T-helper 22 cell (primary cell): Measurements from ENCODE around the gene BMERB1.
"Not testable (repeated sequence)": the region's sequence is repeated elsewhere in the genome, so short reads cannot be mapped to it uniquely, and the experiment has no call there.

Source experiments
- DNase-seq: peaks from one replicate; pipeline ENCODE4 v3.0.0-alpha.2; 2020; ENCODE audit warnings: low read depth

BMERB1 gene

DNA sequence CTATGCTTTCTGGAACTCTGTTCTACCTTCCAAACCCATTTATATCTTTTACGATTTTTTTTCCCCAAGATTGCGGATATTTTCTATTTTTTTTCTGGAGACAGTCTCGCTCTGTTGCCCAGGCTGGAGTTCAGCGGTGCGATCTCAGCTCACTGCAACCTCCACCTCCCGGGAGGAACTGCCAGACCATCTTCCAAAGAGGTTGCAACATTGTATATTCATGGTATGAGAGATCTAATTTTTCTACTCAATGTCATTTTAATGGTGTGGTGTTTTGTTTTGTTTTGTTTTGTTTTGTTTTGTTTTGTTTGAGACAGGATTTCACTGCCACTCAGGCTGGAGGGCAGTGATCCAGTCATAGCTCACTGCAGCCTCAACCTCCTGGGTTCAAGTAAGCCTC lies 8.5 kb upstream of the BMERB1 start:
- DNase-seq = no peak

DNA sequence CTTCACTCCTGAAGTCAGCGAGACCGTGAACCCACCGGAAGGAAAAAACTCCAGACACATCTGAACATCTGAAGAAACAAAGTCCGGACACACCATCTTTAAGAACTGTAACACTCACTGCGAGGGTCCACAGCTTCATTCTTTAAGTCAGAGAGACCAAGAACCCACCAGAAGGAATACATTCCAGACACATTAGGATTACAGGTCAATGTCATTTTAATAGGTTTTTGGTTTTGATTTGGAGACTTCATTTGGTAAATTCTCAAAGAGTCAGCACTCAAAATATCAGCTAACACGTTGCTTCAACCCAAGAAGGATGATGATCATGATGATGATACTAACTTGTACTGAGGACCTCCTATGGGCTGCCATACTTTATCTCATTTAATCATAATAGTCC lies 7.6 kb upstream of the BMERB1 start:
- no peak for DNase-seq

DNA sequence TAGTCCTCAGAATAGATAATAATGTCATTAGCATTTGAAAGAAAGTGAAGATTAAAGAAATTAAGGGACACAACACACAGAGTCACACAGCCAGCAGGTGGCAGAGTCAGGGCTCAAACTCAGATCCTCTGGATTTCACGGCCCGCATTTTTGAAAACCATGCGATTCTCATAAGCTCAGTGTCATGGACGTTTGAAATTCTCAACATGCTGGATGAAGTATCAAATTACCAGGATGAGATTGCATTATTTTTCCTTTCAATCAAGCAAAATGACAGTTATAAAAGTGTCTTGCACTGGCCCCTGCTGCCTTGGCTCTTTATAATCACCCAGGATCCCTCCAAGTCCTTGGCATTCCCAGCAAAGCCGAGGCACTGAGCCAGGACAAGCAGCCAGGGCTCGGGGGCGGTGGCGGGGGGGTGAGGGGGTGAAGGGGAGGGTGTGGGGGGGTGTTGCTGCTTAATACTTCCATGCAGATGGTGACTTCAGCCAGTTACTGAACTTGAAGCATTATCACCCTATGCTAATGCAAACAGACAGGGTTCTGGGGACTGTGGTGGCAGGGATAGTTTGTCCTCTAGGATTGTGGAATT lies 6.6 kb upstream of the BMERB1 start:
- DNase-seq = no peak

DNA sequence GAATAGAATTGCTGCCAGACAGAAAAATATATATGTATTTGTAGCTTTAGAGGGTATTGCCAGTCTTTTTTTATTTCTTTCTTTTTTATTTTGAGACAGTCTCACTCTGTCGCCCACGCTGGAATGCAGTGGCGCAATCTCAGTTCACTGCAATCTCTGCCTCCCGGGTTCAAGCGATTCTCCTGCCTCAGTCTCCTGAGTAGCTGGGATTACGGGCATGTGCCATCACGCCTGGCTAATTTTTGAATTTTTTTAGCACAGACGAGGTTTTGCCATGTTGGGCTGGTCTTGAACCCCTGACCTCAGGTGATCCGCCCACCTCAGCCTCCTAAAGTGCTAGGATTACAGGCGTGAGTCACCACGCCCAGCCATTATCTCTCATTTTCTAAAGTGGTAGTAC lies 3.5 kb upstream of the BMERB1 start:
- not testable (repeated sequence) for DNase-seq

DNA sequence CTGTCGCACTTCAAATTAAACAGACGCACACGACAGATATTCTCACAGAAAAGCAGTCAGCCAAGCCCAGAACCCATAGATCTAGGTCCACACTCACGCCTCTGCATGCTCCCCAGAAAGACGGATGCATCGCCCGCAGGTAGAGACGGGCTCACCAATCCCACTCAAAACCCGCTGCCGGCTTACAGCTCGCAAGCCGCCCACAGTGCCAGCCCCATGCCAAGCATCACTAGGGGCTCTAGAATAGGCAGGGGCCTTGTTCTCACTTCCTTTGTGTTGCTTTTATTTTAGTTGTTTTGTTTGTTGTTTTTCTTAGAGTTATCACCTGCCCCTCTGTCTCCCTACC lies 336 bp upstream of the BMERB1 start:
- DNase-seq = no peak

DNA sequence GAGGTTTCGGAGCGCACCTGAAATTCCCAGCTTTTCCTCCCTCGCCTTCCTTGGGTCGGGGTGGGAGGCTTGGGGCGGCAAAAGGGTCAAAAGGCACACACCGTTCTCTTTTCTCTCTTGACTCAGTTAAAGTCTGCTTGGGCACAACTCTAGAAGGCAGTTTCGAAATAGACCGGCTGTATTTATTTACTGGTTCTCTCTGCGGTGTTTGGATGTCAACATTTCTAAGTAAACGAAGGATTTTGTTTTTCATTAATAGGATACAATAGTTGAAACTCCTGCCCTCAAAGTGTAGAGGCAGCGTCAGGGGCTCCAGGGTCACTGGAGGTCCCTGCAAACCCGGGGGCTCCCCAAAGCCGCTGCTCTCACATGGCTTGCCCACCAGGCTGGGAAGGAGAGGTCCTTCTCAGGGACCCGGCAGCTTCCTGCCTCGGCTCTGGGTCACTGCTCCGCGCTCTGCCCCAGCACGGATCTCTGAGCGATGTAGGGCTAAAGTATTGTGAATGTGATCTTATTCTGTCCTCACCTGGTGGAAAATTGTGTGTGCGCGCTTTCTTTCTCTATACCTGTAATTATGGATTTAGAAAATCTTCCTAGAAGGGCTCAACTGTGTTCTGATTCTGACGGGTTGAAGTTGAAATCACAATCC lies 952 bp downstream of the BMERB1 start:
- no peak for DNase-seq

DNA sequence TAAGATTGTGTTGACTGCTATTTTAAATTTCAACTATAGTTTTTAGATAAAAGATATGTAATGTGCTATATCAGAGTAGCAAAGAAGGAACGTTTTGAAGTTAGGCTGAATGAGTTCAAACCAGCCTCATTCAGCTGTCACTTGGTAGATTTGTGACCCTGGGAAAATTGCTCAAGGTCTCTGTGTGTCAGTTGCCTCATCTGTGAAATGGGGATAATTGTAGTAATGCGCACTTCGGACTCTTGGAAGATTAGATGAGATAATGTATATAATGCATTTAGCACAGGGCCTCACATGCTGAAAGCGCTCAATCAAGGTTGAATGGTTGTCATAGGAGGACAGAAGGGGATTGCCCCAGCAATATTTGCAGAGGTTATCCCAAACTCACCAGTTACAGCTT lies 4.7 kb downstream of the BMERB1 start:
- DNase-seq = no peak

DNA sequence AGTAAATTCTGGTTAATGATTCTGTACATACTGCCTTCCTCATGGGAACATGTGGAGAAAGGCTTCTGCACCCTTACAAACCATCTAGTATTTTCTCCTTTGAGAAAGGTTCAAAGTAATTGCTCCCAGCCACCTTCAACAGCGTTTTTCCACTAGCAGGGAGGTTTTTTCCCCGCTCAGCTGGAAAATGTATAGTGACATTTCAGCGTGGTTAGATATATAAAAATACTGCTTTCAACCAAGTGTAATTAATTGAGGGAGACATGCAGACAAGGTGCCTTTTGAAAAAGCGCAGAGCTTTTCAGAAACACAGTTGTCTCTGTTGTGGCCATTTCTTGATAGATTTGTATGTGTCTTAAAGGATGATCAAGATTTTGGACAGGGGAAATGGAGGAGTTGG lies 5.1 kb downstream of the BMERB1 start:
- DNase-seq = no peak

DNA sequence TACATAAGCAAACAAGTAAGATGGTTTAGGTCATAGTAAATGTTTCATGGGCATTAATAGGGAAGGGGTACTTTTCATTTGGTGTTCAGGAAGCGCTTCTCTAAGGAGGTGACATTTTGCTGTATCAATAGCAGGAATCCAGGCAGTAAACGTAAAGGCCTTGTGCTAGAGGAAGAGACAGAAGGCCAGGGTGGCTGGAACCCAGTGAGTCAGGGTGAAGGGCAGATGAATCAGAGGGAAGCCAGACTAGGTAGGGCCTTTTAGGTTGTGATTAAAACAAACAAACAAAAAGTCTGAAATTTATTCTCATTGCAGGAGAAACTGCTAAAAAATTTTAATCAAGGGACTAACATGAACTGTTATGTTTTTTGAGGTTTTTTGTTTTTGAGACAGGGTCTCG lies 6.5 kb downstream of the BMERB1 start:
- no peak for DNase-seq

DNA sequence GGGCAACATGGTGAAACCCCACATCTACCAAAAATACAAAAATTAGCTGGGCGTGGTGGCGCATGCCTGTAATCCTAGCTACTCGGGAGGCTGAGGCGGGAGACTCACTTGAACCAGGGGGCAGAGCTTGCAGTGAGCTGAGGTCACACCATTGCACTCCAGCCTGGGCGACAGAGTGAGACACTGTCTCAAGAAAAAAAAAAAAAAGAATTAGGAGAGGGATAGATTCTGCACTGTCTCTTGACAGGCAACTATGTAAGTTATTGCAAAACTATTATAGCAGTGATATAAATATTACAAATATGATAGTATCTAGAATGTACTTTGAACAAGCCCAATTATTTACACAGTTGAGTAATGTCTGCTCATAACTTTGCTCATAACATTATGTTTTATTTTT lies 7.8 kb downstream of the BMERB1 start:
- DNase-seq = not testable (repeated sequence)

DNA sequence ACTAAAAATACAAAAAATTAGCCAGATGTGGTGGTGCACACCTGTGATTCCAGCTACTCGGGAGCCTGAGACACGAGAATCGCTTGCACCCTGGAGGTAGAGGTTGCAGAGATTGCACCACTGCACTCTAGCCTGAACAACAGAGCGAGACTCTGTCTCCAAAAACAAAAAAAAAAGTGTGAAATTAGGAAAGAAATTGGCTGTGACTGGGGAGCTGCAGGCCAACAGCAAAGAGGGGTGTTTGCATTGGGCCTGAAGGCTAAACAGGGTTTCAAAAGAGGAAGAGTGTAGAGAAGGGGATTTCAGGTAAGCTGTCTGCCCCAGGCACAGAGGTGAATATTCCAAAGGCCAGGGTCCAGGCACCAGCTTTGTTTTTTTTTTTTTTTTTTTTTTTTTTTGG lies 9.4 kb downstream of the BMERB1 start:
- DNase-seq = no peak

DNA sequence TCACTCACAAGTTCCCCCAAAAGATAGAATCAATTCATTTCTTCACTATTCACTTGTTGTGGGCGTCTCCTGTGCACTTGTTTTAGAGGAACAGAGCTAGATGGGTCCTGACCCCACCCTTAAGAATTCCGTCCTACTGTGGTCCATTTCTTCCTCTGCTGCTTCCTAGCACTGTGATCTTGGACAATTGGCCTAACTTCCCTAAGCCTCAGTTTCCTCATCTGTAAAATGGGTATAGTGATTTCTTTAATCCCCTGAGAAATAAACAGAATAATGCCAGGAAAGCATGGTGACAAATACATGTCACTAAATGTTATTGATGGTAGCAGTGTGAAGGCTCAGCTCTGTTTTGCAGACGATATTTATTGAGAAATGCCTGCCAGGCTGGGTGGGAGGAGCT lies 9.9 kb downstream of the BMERB1 start:
- DNase-seq = no peak

DNA sequence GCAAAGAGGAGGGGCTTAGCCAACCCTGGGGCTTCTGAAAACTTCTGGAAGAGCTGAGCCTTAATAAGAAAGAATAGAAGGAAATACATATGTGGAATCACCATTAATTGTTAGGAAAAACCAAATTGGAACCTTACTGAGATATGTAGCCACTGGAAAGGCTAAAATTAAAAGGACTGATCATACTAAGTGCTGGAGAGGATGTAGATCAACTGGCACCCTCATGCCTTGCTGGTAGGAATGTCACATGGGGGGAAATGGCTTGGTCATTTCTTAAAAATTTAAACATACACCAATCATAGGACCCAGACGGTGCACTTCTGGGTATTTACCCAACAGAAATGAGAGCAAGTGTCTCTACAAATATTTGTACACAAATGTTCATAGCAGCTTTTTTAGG lies 11.1 kb downstream of the BMERB1 start:
- DNase-seq = no peak

DNA sequence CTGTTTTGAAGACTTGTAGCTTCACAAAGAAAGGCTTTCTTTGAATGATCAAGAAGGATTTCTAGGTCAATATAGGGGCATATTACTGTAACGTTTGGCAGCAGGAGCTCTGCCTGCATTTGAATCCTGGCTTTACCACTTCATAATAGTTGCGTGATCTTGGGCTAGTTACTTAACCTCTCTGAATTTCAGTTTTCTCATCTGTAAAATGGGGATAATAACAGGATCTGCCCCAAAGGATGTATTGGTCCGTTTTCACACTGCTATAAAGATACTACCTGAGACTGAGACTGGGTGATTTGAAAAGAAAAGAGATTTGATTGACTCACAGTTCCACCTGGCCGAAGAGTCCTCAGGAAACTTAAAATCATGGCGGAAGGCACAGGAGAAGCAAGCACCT lies 12.5 kb downstream of the BMERB1 start:
- DNase-seq = no peak

DNA sequence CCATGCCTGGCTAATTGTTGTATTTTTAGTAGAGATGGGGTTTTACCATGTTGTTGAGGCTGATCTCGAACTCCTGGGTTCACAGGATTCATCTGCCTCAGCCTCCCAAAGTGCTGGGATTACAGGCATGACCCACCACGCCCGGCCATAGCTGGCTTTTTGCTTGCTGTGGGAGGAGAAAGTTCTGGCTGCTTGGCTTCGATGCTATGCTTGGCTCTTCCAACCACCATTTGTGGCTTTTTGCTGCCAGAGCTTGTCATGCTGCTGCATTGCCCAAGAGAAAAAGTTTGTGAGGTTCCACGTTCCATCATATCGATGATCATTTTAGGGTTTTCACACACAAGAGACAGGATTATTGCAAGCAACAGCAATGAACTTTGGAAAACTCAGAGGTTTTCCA lies 16.2 kb downstream of the BMERB1 start:
- DNase-seq = no peak

DNA sequence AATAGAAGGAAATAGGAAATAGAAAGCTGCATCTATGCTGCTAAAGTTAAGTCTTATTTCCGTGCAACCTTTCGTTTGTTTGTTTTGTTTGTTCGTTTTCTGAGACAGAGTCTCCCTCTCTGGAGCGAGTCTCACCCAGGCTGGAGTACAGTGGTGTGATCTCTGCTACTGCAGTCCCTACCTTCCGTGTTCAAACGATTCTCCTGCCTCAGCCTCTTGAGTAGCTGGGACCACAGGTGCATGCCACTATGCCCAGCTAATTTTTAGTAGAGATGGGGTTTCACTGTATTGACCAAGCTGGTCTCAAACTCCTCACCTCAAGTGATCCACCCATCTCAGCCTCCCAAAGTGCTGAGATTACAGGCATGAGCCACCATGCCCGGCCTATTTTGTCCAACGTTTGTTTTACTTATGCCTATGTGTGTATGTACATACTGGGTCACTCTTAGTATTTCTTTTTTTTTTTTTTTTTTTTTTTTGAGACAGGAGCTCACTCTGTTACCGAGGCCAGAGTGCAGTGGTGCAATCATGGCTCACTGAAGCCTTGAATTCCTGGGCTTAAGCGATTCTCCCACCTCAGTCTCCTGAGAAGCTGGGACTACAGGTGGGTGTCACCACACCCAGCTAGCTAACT lies 16.8 kb downstream of the BMERB1 start:
- DNase-seq = no peak

DNA sequence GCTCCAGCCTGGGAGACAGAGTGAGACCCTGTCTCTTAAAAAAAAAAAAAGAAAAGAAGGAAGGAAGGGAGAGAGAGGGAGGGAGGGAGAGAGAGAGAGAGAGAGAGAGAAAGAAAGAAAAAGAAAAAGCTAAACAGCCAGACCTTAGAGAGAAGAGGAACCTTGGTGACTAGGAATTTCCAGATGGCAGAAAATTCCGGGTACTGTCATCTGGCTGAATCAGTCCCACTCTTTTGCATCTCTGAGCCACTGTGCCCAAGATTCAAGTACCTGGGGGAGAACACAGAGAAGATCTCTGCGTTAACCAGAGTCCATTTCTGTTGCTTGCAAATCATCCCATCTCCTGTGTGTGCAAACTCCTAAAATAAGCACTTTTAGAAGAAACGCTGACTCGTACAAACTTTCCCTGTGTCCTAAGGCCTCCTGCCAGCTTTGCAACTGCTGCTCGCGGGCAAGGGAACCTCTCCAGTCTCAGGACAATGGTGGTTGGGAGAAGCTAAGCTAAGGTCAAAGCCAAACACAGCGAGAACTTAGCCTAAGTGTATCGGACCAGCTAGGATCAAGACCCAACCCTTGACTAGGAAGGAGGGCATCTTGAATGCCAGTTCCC lies 18.0 kb downstream of the BMERB1 start:
- DNase-seq = no peak

DNA sequence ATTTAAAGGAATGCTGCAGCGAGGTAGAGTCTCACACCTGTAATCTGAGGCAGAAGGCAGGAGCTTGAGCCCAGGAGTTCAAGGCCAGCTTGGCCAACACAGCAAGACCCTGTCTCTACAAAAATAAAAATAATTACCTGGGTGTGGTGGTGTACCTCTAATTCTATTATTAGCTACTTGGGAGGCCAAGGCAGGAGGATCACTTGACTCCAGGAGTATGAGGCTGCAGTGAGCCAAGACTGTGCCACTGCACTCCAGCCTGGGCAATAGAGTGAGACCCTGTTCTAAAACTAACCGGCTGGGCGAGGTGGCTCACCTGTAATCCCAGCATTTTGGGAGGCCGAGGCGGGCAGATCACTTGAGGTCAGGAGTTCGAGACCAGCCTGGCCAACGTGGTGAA lies 18.9 kb downstream of the BMERB1 start:
- not testable (repeated sequence) for DNase-seq

DNA sequence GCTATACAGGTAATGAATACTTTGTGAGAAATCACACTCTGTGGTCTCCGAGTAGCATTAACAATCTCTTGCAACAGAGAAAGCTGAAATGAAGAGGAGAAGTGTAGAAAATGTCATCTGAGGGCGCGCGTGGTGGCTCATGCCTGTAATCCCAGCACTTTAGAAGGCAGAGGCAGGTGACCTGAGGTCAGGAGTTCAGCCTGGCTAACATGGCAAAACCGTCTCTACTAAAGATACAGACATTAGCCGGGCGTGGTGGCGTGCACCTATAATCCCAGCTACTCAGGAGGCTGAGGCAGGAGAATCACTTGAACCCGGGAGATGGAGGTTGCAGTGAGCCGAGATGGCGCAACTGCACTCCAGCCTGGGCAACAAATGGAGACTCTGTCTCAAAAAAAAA lies 20.5 kb downstream of the BMERB1 start:
- not testable (repeated sequence) for DNase-seq

DNA sequence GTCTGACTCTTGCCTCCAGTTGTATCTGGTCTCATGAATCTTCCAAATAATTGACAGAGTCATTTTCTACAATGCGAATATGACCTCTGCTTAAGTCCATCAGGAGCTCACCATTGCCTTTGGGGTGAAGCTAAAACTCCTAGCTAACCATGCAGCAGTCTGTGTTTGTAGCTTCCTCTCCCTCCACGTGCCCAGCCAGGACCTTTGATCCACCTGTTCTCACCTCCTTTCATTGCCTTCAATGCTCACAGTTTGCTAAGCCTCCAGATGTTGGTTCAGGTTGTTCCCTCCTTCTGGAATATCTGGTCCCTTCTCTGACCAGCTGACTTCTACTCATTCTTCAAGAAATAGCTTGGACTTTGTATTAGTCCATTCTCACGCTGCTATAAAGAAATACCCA lies 23.0 kb downstream of the BMERB1 start:
- DNase-seq = no peak

DNA sequence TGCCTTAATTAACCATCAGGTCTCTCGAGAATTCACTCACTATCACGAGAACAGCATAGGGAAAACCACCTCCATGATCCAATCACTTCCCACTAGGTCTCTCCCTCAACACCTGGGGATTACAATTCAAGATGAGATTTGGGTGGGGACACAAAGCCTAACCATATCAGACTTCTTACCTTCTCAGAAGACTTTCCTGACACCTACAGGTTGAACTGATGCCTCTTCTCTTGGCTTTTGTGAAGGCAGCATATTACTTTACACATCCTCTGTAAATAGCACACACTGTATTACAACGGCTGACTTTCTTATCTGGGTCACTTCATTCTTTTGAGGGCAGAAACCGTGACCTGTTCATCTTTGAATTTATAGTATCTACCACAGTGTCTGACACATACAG lies 23.6 kb downstream of the BMERB1 start:
- DNase-seq = no peak

DNA sequence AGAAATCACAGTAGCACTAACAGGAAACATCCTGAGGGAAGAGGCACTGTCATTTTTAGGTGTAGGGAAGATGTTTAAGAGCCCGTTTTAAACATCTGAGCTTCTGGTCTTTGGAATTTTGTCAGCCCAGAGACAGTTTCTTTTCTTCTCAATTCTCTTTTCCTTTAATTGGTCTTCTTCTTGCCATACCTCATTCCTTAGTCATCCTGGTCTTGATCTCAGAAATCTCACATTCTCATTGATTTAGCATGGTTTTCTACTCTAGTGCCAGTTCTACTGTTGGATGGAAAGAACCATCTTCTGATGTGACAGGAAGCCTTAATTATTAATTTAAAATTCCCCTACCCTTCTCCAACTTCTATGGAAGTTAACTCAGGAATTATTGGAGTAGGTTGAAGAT lies 25.4 kb downstream of the BMERB1 start:
- no peak for DNase-seq

DNA sequence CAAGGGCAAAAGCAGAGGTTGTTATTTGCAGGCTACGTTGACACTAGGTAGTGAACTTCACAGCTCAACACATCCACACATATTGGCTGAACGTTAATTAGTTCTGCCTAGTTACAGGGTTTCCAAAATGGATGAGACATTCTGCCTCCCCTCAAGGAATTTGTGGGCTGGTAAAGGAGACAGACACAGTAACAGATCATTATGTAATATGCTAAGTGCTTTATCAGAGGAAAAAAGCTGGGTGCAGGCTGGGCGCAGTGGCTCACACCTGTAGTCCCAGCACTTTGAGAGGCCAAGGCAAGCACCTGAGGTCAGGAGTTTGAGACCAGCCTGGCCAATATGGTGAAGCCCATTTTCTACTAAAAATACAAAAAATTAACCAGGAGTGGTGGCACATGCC lies 26.2 kb downstream of the BMERB1 start:
- DNase-seq = no peak

DNA sequence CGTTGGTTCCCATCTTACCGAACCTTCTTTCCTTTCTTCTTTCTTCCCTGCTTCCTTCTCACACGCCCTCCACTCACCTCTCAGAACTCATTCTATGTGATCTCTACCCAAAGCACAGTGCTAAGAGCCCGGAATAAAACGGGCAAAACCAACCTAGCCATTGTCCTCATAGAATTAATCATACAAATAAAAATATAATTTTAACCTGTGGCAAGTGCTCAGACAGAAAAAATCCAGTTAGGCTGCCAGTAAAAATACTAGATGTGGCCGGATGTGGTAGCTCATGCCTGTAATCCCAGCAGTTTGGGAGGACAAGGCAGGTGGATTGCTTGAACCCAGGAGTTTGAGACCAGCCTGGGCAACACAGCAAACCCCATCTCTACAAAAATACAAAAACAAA lies 27.0 kb downstream of the BMERB1 start:
- no peak for DNase-seq
